ENCODE results near the gene DRC7.
"Not testable (repeated sequence)": the region's sequence is repeated elsewhere in the genome, so short reads cannot be mapped to it uniquely, and the experiment has no call there.

The DRC7 gene

DNA sequence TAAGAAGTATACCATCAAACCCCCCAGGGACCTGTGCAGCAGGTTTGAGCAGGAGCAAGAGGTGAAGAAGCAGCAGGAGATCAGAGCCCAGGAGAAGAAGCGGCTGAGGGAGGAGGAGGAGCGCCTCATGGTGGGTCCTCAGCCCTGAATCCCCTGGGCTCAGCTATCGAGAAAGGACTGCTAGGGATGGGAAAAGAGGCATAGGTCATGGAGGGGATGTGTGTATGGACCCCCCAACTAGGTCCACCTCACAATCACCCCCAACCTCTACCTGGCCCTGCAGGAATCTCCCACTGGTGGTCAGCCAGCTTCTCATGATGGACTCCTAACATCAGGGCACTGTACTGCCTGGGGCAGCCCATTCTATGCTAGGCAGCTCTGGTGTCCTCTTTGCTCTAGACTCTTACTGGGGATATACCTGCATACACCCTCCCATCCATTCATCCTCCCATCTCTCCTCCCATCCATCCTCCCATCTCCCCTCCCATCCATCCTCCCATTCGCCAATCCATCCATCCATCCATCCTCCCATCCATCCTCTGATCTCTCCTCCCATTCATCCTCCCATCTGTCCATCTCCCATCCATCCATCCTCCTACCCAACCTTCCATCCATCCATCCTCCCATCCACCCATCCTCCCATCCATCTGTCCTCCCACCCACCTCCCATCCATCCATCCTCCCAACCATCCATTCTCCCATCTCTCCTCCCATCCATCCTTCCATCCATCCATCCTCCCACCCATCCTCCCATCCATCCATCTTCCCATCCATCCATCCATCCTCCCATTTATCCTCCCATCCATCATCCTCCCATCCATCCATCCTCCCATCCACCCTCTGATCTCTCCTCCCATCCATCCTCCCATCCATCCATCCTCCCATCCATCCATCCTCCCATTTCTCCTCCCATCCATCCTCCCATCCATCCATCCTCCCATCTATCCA lies 10.6 kb downstream of the DRC7 start:
- DNase-seq, result peak in 2 of 10 donors; percentile 2 to 17
- intact Hi-C loops (cut with DNase I), result no loop called here

DNA sequence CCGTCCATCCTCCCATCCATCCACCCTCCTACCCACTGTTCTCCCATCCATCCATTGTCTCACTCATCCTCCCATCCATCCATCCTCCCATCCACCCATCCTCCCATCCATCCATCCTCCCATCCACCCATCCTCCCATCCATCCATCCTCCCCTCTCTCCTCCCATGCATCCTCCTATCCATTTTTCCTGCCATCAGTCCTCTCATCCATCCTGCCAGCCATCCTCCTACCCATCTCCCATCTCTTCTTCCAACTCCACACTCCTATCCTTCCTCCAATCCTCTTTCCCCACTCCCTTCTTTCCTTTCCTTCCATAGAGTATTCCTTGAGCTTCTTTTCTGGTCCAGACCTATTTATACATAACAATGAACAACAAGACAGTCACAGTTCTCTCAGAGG lies 12.1 kb downstream of the DRC7 start:
- intact Hi-C loops (cut with DNase I), result no loop called here
- peak in 2 of 10 donors; percentile 7 to 18 for DNase-seq

DNA sequence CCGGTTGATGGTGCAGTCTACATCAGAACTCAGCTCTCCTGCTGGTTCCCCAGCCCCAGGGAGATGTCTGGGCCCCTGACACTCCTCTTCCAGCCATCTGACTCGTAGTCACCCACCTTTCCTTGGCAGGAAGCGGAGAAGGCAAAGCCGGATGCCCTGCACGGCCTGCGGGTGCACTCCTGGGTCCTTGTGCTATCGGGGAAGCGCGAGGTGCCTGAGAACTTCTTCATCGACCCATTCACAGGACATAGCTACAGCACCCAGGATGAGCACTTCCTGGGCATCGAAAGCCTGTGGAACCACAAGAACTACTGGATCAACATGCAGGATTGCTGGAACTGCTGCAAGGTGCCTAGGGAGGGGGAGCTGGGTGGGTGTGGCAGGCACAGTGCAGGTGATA lies 12.7 kb downstream of the DRC7 start:
- DNase-seq, result peak in 2 of 10 donors; percentile 42 to 49
- intact Hi-C loops (cut with DNase I), result no loop called here

DNA sequence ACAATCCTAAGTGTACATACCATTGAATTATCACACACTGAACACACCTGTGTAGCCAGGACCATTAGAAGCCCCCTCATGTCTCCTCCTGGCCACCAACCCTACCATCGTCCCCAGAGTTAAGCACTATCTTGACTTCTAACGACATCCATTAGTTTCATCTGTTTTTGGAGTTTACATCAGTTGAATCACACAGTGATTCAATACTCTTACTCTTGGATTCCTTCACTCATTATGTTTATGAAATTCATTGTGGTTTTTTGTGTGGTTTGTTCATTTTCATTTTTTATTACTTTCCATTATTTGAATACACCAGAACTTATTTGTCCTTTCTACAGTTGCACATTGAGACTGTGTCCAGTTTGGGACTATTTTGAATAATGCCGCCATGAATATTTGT lies 13.6 kb downstream of the DRC7 start:
- DNase-seq, result no peak
- intact Hi-C loops (cut with DNase I), result no loop called here

DNA sequence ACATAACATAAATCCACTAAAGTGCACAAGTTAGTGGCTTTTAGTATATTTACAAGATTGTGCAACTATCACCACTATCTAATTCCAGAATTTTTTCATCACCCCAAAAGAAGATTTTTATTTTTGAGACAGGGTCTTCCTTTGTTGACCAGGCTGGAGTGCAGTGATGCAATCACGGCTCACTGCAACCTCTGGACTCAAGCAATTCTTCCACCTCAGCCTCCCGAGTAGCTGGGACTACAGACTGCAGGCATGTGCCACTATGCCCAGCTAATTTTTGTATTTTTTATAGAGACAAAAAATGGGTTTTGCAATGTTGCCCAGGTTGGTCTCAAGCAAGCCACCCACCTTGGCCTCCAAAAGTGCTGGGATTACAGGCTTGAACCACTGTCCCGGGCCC lies 15.1 kb downstream of the DRC7 start:
- DNase-seq, result peak in 2 of 10 donors; percentile 10 to 19
- intact Hi-C loops (cut with DNase I), result no loop called here

DNA sequence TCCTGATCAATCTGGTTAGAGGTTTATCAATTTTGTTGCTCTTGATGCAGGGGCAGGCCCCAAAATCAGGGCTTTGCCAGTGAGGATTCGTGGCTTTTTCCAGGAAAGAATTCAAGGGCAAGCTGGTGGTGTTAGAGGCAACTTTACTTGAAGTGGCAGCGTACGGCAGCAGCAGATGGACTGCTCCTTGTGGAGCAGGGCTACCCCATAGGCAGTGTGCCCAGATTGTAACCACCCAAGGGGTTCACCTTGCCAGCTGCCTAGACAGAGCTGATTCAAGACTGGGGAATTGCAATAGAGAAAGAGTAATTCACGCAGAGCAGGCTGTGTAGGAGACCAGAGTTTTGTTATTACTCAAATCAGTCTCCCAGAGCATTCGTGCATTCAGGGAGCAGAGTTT lies 16.7 kb downstream of the DRC7 start:
- intact Hi-C loops (cut with DNase I), result no loop called here
- peak in 2 of 10 donors; percentile 12 to 13 for DNase-seq

DNA sequence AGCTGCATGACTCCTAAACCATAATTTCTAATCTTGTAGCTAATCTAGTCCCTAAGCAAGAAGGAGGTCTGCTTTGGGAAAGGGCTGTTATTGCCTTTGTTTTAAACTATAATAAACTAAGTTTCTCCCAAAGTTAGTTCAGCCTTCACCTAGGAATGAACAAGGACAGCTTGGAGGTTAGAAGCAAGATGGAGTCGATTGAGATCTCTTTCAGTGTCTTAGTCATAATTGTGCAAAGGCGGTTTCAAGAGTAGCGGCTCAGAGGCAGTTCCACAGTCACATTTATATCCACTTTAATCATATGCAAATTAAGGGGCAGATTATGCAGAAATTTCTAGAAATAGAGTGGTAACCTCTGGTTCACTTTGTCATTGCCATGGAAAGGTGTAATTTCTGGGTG lies 17.4 kb downstream of the DRC7 start:
- DNase-seq, result no peak
- intact Hi-C loops (cut with DNase I), result no loop called here

DNA sequence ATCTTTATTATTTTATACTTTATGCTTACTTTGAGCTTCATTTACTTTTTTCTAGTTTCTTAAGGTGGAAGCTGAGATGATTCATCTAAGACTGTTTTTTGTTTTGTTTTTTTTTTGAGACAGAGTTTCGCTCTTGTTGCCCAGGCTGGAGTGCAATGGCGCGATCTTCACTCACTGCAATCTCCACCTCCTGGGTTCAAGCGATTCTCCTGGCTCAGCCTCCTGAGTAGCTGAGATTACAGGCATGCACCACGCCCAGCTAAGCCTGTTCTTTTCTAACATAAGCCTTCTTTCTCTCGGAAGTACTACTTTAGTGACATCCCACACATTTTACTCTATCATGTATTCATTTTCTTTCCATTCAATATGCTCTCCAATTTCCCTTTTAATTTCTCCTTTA lies 18.0 kb downstream of the DRC7 start:
- intact Hi-C loops (cut with DNase I), result not testable (repeated sequence)
- DNase-seq, result peak in 2 of 10 donors; percentile 17 to 32

DNA sequence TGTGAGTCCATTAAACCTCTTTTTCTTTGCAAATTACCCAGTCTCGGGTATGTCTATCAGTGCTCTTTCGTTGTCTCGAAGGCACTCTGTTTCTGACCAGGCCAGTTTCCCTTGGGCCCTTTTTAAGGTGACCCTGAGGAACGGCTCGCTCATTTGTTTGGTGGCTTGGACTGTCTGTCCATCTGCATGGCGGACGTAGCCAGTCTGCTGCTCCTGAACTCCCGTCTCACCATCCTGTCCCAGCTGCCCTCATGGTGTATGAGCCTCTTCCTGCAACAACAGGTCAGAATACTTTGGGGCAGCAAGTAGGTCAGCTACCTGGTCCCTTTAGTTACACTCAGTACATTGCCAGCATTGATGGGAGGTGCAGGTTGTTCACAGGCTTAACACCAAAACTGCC lies 19.0 kb downstream of the DRC7 start:
- intact Hi-C loops (cut with DNase I), result no loop called here
- peak in 2 of 10 donors; percentile 12 to 54 for DNase-seq

DNA sequence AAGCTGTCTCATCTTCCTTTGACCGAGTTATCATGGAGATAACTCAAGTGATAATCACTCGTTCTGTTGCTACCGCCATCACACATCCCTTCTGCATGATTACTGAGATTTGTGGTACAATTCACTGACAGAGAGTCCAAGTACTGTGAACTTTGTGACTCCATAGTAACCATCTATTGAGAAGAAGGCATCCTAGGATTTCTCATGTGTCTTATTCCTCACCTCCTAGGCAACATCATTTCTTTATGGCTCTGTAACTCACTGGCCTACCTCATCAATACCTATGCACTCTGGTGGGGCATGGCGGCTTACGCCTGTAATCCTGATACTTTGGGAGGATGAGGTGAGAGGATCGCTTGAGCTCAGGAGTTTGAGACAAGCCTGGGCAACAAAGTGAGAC lies 19.4 kb downstream of the DRC7 start:
- DNase-seq, result peak in 1 of 10 donors; percentile 14

GRCh38 chr16:57720142-57720575 lies 25.6 kb downstream of the DRC7 start:
- intact Hi-C loops (cut with DNase I), result loop anchor here (1.0 to 10.0 kb wide), 2 partner anchors 55 to 129 kb away; partner anchors contain the start of gene ADGRG3
- peak in 7 of 10 donors; percentile 44 to 92 (median 58) for DNase-seq

More for the DNA sequence above, 19.4 kb downstream of the DRC7 start:
- intact Hi-C loops (cut with DNase I), result no loop called here

DNA sequence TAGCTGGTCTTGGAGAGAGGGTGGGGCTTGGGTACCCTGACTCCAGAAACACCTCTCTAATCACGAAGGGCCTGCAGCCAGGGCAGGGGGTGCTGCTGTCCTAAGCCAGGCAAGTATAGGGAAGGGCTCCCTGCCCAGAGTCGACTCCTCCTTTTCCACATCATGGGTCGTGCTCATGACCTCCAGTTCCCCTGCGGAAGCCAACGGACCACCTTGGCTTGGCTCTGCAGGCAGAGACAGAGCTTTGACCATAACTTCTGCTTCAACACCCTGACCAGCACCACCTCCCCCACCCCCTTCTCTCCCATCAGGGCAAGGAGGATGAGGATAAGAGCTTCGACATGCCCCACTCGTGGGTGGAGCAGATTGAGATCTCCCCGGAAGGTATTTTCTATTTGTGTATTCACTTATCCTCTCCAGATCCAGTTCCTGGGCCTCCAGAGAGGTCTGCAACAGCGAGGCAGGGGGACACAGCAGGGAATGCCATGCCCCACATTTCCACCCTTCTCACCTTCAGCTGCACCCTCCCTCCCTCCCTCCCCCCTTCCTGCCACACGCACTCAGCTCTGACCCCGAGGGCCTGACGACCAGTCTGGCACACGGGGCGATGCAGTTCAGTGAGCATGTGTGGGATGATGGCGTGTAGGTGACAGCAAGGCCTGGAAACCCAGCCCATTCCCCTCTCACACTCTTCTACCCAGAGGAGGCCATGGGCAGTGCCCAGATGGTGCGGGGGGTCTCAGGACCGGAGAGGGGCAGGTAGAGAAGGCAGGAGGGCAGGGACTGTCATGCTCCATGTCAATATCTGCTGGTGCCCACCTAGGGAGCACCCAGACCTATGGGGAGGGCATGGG lies 27.0 kb downstream of the DRC7 start:
- intact Hi-C loops (cut with DNase I), result loop anchor here (10.0 kb wide), 1 partner anchor 57 kb away; the partner anchor contains the start of gene ADGRG3
- DNase-seq, result peak in 2 of 10 donors; percentile 29 to 68

- DNase-seq, result no peak
- intact Hi-C loops (cut with DNase I), result loop anchor here (10.0 kb wide), 1 partner anchor 57 kb away; the partner anchor contains the start of gene ADGRG3
These were observed 27.5 kb downstream of the DRC7 start for GRCh38 chr16:57722210-57722499.

- peak in 2 of 10 donors; percentile 60 to 70 for DNase-seq
These were observed 28.0 kb downstream of the DRC7 start for GRCh38 chr16:57722651-57723050.

GRCh38 chr16:57723170-57723569 lies 28.6 kb downstream of the DRC7 start:
- intact Hi-C loops (cut with DNase I), result loop anchor here (10.0 kb wide), 1 partner anchor 58 kb away; the partner anchor contains the start of gene ADGRG3
- DNase-seq, result peak in 2 of 10 donors; percentile 27 to 45

More at GRCh38 chr16:57722651-57723050, 28.0 kb downstream of the DRC7 start:
- intact Hi-C loops (cut with DNase I), result loop anchor here (10.0 kb wide), 1 partner anchor 58 kb away; the partner anchor contains the start of gene ADGRG3

DNA sequence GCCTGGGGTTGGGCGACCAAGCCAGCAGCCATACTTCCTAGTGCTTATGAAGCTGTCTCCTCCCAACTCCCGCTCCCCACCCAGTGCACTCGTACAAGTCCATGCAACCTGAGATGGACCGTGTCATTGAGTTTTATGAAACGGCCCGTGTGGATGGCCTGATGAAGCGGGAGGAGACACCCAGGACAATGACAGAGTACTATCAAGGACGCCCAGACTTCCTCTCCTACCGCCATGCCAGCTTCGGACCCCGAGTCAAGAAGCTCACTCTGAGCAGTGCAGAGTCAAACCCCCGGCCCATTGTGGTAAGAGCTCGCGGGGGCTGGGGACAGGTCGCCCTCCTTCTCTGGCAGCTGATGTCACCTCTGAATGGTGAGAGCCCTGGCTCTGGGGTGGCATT lies 29.9 kb downstream of the DRC7 start:
- intact Hi-C loops (cut with DNase I), result loop anchor here (10.0 kb wide), 1 partner anchor 60 kb away; the partner anchor contains the start of gene ADGRG3
- DNase-seq, result peak in 2 of 10 donors; percentile 33 to 52

- DNase-seq, result peak in 2 of 10 donors; percentile 7 to 37
- intact Hi-C loops (cut with DNase I), result loop anchor here (10.0 kb wide), 1 partner anchor 60 kb away; the partner anchor contains the start of gene ADGRG3
These were observed 30.5 kb downstream of the DRC7 start for GRCh38 chr16:57725151-57725550.

DNA sequence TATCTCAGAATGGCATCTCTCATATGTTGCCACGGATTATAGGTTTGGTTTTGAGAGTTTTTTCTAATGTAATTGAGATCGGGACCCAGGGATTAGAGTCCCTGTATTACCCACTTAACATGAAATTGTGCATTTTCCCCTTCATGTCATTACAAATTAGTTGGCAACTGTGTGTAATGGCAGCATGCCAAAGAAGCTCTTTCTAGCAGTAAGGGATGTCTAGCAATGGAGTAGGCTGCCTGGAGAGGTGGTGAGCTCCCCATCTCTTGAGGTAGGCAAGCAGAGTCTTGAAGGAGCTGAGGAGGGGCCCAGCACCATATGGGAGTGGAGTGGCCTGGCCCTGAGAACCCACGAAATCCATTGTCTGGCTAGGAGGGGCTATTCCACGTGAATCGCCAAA lies 30.9 kb downstream of the DRC7 start:
- intact Hi-C loops (cut with DNase I), result loop anchor here (10.0 kb wide), 1 partner anchor 61 kb away; the partner anchor contains the start of gene ADGRG3
- DNase-seq, result no peak

DNA sequence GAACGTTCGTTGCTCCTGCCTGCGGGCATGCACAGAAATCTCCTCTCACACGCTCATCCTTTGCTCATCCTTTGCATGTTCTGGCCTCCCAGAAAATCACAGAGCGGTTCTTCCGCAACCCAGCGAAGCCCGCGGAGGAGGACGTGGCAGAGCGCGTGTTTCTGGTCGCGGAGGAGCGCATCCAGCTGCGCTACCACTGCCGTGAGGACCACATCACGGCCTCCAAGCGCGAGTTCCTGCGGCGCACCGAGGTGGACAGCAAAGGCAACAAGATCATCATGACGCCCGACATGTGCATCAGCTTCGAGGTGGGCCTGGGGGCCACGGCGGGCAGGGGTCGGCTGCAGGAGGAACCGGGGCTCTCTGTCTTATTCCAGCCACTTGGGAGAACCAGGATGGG lies 31.4 kb downstream of the DRC7 start:
- intact Hi-C loops (cut with DNase I), result loop anchor here (10.0 kb wide), 1 partner anchor 61 kb away; the partner anchor contains the start of gene ADGRG3
- DNase-seq, result peak in 2 of 10 donors; percentile 45 to 66

DNA sequence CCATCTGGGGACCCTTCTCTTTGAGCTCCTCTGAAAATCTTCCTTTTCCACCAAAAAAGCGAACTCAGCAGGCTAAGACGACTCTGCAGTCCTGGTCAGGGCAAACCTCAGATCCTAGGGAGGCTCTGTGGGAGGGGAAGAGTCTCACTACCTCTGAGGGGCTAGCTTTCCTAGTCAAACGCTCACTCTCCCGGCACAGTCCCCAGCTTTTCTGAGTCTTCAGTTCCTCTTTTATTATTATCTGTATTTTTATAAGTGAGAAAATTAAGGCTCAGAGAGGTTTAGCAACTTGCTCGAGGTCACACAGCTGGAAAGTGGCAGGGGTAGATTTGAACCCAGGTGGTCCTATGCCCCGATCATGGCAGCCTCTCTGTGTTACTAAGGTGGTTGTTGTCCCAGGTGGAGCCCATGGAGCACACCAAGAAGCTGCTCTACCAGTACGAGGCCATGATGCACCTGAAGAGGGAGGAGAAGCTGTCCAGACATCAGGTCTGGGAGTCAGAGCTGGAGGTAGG lies 31.9 kb downstream of the DRC7 start:
- intact Hi-C loops (cut with DNase I), result loop anchor here (10.0 kb wide), 1 partner anchor 62 kb away; the partner anchor contains the start of gene ADGRG3
- DNase-seq, result peak in 1 of 10 donors; percentile 7

All from posterior cingulate gyrus (tissue), 11 donors.